Fibroblast of lung (primary cell): ENCODE data around the gene ABHD10.

Experiments used
- CTCF ChIP-seq, 2 donors: IDR thresholded peaks in 1 of 2; conservative IDR thresholded peaks in 1 of 2; 1 replicate in 1 of 2; 2 replicates in 1 of 2; pipeline ENCODE4 v1.5.1; 2011 to 2012; ENCODE audit warnings: low read length in 2 of 2, control low read depth in 1 of 2, inconsistent platforms in 1 of 2, low read depth in 1 of 2, mild to moderate bottlenecking in 1 of 2
- EZH2 ChIP-seq: IDR thresholded peaks from 2 replicates; pipeline ENCODE4 v1.5.1; 2012; ENCODE audit warnings: low read length, control low read depth, mild to moderate bottlenecking; ENCODE audit errors: missing control alignments

GRCh38 chr3:111952866-111953450 is 25.9 kb upstream of the ABHD10 start:
- no peak for TF ChIP-seq CTCF (conservative IDR thresholded peaks at IDR 0.05 in 1 of 2, IDR thresholded peaks at IDR 0.05 in 1 of 2; ENCODE audit: low read depth in 1 of 2, low read length in 2 of 2)
- TF ChIP-seq EZH2 = no peak
